ENCODE data around the gene FRRS1.

DNA sequence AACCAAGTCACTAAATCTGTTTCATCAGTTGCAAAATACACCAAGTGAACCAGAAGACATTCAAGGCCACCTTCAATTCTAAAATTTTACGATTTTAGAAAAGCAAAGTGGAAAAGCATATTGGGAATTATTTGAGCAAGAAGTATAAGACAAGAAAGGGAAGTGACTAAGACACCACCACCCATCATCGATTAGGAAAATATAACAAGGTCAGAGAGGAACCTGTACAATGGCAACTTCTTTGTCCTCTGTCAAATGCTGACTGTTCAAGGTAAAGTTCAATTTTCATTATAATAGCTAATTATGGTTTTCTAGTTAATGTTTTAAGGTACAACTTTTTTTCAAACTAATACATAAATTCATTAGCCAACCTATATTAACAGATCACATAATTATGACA lies 10.8 kb downstream of the FRRS1 start:
- TF ChIP-seq, protein P1, sequence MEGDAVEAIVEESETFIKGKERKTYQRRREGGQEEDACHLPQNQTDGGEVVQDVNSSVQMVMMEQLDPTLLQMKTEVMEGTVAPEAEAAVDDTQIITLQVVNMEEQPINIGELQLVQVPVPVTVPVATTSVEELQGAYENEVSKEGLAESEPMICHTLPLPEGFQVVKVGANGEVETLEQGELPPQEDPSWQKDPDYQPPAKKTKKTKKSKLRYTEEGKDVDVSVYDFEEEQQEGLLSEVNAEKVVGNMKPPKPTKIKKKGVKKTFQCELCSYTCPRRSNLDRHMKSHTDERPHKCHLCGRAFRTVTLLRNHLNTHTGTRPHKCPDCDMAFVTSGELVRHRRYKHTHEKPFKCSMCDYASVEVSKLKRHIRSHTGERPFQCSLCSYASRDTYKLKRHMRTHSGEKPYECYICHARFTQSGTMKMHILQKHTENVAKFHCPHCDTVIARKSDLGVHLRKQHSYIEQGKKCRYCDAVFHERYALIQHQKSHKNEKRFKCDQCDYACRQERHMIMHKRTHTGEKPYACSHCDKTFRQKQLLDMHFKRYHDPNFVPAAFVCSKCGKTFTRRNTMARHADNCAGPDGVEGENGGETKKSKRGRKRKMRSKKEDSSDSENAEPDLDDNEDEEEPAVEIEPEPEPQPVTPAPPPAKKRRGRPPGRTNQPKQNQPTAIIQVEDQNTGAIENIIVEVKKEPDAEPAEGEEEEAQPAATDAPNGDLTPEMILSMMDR (IDR thresholded peaks at IDR 0.05), result no peak
- TF ChIP-seq POLR2A (IDR thresholded peaks at IDR 0.05), result no peak
